EH (cell line): ENCODE results near the gene SYK.
"Not testable (repeated sequence)": the region's sequence is repeated elsewhere in the genome, so short reads cannot be mapped to it uniquely, and the experiment has no call there.

Source experiments
- DNase-seq: peaks from one replicate; pipeline ENCODE4 v3.0.0-alpha.2; 2015; ENCODE audit warnings: low read depth

The SYK gene

GRCh38 chr9:90880669-90881068 lies 79.0 kb downstream of the SYK start:
- DNase-seq: no peak

- no peak for DNase-seq
These were observed 80.0 kb downstream of the SYK start for GRCh38 chr9:90881648-90882047.

- DNase-seq: no peak
These were observed 81.5 kb downstream of the SYK start for GRCh38 chr9:90882991-90883600.

- no peak for DNase-seq
These were observed 82.0 kb downstream of the SYK start for GRCh38 chr9:90883661-90884060.

- DNase-seq: no peak
These were observed 82.6 kb downstream of the SYK start for GRCh38 chr9:90884178-90884577.

- DNase-seq: not testable (repeated sequence)
These were observed 85.2 kb downstream of the SYK start for GRCh38 chr9:90886868-90887267.

- no peak for DNase-seq
These were observed 87.3 kb downstream of the SYK start for GRCh38 chr9:90888941-90889340.

GRCh38 chr9:90890146-90890810 lies 88.7 kb downstream of the SYK start:
- DNase-seq: no peak

- no peak for DNase-seq
These were observed 89.9 kb downstream of the SYK start for GRCh38 chr9:90891308-90892040.

GRCh38 chr9:90892918-90893317 lies 91.3 kb downstream of the SYK start:
- no peak for DNase-seq

GRCh38 chr9:90893706-90894105 lies 92.1 kb downstream of the SYK start:
- no peak for DNase-seq

GRCh38 chr9:90894986-90895687 lies 93.5 kb downstream of the SYK start:
- no peak for DNase-seq

GRCh38 chr9:90895786-90896185 lies 94.2 kb downstream of the SYK start:
- DNase-seq: no peak

GRCh38 chr9:90896231-90896630 lies 94.6 kb downstream of the SYK start:
- no peak for DNase-seq

GRCh38 chr9:90898228-90898627 lies 96.6 kb downstream of the SYK start:
- DNase-seq: no peak

- DNase-seq: no peak
These were observed 97.7 kb downstream of the SYK start for GRCh38 chr9:90899287-90899686.

GRCh38 chr9:90900130-90900529 lies 98.5 kb downstream of the SYK start:
- peak; percentile 6 for DNase-seq

GRCh38 chr9:90901933-90902332 lies 100.3 kb downstream of the SYK start:
- DNase-seq: no peak

- DNase-seq: no peak
These were observed 102.3 kb downstream of the SYK start for GRCh38 chr9:90903766-90904424.

- no peak for DNase-seq
These were observed 103.3 kb downstream of the SYK start for GRCh38 chr9:90904706-90905478.

- no peak for DNase-seq
These were observed 104.2 kb downstream of the SYK start for GRCh38 chr9:90905822-90906221.
